Measurements from ENCODE around the gene IFNLR1.

IFNLR1 gene

GRCh38 chr1:24224761-24225160 is 37.7 kb upstream of the IFNLR1 start:
- H3K4me3 ChIP-seq (ENCODE audit: low read depth, low read length), result no peak overlapping the region
- in situ Hi-C loops (cut with HindIII; ENCODE audit: low sequenced_read_pairs), result no loop called here
- no peak for TF ChIP-seq CTCF (IDR thresholded peaks at IDR 0.05; ENCODE audit: low read depth, low read length)
- DNase-seq (ENCODE audit: low read depth, low spot score), result no peak

GRCh38 chr1:24224086-24224485 is 37.0 kb upstream of the IFNLR1 start:
- no peak for TF ChIP-seq CTCF (IDR thresholded peaks at IDR 0.05; ENCODE audit: low read depth, low read length)
- in situ Hi-C loops (cut with HindIII; ENCODE audit: low sequenced_read_pairs), result no loop called here
- no peak overlapping the region for H3K4me3 ChIP-seq (ENCODE audit: low read depth, low read length)
- no peak for DNase-seq (ENCODE audit: low read depth, low spot score)

- no peak for TF ChIP-seq CTCF (IDR thresholded peaks at IDR 0.05; ENCODE audit: low read depth, low read length)
- DNase-seq (ENCODE audit: low read depth, low spot score), result no peak
- H3K4me3 ChIP-seq (ENCODE audit: low read depth, low read length), result no peak overlapping the region
- in situ Hi-C loops (cut with HindIII; ENCODE audit: low sequenced_read_pairs), result no loop called here
Observed at GRCh38 chr1:24222793-24223192, 35.7 kb upstream of the IFNLR1 start.

GRCh38 chr1:24222008-24222605 is 35.0 kb upstream of the IFNLR1 start:
- in situ Hi-C loops (cut with HindIII; ENCODE audit: low sequenced_read_pairs), result no loop called here

GRCh38 chr1:24221246-24221645 is 34.2 kb upstream of the IFNLR1 start:
- no peak overlapping the region for H3K4me3 ChIP-seq (ENCODE audit: low read depth, low read length)
- TF ChIP-seq CTCF (IDR thresholded peaks at IDR 0.05; ENCODE audit: low read depth, low read length), result no peak
- in situ Hi-C loops (cut with HindIII; ENCODE audit: low sequenced_read_pairs), result no loop called here
- no peak for DNase-seq (ENCODE audit: low read depth, low spot score)

More at GRCh38 chr1:24222008-24222605, 35.0 kb upstream of the IFNLR1 start:
- no peak overlapping the region for H3K4me3 ChIP-seq (ENCODE audit: low read depth, low read length)
- no peak for DNase-seq (ENCODE audit: low read depth, low spot score)
- no peak for TF ChIP-seq CTCF (IDR thresholded peaks at IDR 0.05; ENCODE audit: low read depth, low read length)

- no peak overlapping the region for H3K4me3 ChIP-seq (ENCODE audit: low read depth, low read length)
- DNase-seq (ENCODE audit: low read depth, low spot score), result no peak
- no peak for TF ChIP-seq CTCF (IDR thresholded peaks at IDR 0.05; ENCODE audit: low read depth, low read length)
- in situ Hi-C loops (cut with HindIII; ENCODE audit: low sequenced_read_pairs), result no loop called here
Observed at GRCh38 chr1:24216276-24217074, 29.4 kb upstream of the IFNLR1 start.

Measured in astrocyte of the spinal cord (primary cell).